ENCODE results near the gene SLC25A40.
"Not testable (repeated sequence)": the region's sequence is repeated elsewhere in the genome, so short reads cannot be mapped to it uniquely, and the experiment has no call there.

The SLC25A40 gene, protein sequence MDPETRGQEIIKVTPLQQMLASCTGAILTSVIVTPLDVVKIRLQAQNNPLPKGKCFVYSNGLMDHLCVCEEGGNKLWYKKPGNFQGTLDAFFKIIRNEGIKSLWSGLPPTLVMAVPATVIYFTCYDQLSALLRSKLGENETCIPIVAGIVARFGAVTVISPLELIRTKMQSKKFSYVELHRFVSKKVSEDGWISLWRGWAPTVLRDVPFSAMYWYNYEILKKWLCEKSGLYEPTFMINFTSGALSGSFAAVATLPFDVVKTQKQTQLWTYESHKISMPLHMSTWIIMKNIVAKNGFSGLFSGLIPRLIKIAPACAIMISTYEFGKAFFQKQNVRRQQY

DNA sequence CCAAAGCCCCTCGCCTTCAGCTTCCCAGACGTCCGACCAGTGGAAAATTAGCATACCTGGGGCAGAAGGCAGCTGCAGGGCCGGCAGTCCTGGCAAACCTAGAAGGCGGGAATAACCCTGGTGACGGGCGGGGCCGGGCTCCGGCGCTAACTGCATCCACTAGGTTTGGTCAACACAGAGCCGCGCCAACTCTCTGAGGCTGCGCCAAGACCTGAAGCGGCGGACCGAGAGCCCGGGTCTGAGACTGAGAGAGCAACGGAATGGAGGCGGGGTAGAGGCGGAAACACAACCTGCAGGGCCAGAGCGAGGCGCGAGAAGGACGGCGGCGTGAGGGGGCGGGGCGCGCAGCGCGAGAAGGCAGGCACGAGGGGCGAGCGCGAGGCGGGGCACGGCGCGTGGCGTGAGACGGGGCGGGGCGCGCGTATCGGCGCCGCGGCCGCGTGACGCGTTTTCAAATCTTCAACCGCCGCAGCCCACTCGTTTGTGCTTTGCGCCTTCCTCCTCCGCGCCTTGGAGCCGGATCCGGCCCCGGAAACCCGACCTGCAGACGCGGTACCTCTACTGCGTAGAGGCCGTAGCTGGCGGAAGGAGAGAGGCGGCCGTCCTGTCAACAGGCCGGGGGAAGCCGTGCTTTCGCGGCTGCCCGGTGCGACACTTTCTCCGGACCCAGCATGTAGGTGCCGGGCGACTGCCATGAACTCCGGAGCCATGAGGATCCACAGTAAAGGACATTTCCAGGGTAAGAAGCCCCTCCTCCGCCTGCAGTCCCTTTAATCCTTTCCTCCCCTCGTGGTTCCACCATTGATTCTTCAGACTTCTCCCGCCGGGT is at the start of gene SLC25A40, which contains the start of gene DBF4:
SLC25A40 (minus strand) TSS at position 321 of the 829 bp plus-strand sequence. CDS start 17,633 bp downstream, outside the sequence.
DBF4 (plus strand) TSS at position 454 of the 829 bp plus-strand sequence; CDS start at position 694, 240 bp downstream.
- DNase-seq, result peak; percentile 97

DNA sequence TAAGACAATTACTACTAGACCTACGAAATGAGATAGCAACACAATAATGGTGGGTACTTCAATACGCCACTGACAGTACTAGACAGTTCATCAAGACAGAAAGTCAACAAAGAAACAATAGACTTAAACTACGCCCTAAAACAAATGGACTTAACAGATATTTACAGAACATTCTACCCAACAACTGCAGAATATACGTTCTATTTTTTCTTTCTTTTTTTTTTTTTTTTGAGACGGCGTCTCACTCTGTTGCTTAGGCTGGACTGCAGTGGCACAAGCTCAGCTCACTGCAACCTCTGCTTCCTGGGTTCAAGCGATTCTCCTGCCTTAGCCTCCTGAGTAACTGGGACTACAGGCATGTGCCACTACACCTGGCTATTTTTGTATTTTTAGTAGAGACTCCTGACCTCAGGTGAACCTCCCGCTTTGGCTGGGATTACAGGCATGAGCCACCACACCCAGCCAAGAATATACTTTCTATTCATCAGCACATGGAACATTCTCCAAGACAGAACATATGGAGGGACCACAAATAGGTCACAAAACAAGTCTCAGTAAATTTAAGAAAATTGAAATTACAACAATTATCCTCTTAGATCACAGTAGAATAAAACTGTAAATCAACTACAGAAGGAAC is 46.7 kb upstream of the SLC25A40 start:
- DNase-seq, result not testable (repeated sequence)

DNA sequence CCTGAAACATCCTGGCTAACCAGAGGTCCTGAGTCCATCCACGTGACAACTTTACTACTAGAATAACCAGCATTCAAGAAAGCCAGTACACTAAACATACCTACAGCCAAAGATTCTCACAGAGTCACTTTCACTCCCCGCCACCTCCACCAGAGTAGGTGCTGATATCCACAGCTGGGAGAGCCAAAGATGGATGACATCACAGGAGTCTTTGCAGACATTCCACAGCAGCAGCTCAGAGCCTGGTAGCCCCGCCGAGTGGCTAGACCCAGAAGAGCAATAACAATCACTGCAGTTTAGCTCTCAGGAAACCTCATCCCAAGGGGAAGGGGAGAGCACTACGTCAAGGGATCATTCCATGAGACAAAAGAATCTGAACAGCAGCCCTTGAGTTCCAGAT is 44.4 kb upstream of the SLC25A40 start:
- DNase-seq, result no peak

GRCh38 chr7:87919875-87920274 is 43.7 kb upstream of the SLC25A40 start:
- no peak for DNase-seq

DNA sequence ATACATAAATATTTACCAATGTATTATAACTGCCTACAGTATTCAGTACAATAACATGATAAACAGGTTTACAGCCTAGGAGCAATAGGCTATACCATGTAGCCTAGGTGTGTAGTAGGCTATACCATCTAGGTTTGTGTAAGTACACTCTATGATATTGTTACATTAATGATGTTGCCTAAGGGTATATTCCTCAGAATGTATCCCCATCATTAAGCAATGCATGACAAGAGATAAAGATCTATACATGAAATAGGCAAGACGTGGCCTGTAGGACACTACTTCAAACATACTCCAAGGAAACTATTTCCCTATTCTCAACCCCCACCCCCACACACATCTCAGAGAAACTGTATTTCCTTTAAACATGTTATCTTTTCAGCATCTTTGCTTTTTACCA is 42.6 kb upstream of the SLC25A40 start:
- DNase-seq, result no peak

DNA sequence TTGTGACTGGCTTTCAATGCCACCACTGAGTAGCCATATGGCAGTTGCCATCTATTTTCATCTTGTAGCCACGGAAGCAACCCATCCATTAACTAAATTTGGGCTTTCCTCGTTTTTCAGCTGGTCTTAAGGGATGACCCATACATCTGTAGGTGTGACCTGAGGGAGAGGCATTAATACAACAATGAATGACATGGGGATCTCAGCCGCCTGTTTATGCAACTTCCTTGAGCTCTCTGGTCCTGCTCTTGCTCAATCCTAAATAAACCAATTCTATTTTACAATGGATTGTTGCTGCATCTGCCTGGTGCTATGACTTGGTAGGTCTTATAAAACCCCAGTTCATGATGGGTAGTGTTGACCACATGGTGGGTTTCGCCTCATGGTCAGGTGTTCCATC is 36.0 kb upstream of the SLC25A40 start:
- no peak for DNase-seq

DNA sequence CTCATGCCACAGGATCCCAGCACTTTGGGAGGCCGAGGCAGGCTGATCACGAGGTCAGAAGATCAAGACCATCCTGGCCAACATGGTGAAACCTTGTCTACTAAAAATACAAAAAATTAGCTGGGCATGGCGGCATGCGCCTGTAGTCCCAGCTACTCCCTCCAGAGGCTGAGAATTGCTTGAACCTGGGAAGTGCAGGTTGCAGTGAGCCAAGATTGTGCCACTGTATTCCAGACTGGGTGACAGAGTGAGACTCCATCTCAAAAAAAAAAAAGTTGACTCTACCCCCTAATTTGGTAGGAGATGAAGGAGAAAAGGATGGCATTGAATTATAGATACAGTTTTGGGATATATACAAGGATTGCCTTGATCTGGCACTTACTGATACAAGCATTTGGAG is 32.7 kb upstream of the SLC25A40 start:
- DNase-seq, result not testable (repeated sequence)

DNA sequence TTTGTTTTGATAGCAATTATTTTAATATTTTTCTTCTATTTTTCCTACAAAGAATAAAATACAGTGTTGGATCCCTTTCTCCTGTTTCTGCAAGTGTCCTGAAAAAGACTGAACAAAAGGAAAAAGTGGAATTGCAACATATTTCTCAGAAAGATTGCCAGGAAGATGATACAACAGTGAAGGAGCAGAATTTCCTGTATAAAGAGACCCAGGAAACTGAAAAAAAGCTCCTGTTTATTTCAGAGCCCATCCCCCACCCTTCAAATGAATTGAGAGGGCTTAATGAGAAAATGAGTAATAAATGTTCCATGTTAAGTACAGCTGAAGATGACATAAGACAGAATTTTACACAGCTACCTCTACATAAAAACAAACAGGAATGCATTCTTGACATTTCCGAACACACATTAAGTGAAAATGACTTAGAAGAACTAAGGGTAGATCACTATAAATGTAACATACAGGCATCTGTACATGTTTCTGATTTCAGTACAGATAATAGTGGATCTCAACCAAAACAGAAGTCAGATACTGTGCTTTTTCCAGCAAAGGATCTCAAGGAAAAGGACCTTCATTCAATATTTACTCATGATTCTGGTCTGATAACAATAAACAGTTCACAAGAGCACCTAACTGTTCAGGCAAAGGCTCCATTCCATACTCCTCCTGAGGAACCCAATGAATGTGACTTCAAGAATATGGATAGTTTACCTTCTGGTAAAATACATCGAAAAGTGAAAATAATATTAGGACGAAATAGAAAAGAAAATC is 31.2 kb upstream of the SLC25A40 start:
- DNase-seq, result not testable (repeated sequence)

GRCh38 chr7:87899255-87899654 is 23.1 kb upstream of the SLC25A40 start:
- DNase-seq, result no peak

DNA sequence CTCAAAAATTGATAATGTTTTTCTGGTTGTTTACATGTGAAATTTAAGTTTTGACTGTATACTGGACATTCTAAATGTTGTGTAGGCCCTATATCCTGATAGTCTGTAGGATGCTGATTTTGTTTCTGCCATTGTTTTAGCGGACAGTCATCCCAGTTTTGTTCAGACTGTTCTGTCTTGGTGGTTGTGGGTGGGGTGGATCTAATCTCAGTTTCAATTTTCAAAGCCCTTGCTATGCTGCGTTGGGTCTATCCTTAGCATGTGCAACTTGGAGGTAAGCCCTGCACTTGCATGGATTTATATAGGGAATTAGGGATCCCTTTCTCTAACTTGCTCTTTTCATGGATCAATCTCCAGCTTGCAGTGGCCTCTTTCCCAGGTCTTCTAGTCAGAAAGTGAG is 19.2 kb upstream of the SLC25A40 start:
- DNase-seq, result no peak

DNA sequence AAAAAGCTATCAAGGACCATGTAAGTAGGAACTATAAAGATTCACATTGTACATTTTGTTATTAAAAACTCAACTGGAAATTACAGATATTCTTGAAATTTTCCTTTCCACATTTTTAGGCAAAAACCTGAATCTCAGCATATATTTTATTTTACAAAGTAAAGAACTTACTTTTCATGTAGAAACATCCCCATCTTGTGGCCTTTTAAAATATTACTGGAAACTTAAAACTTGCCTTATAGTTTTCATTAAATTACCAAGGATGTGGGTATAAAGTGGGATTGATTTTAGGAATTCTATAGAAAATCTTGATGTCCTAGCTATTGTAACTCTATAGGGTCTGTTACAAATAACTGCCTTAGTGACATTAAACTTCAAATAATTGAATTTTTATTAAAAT is 10.7 kb upstream of the SLC25A40 start:
- no peak for DNase-seq

DNA sequence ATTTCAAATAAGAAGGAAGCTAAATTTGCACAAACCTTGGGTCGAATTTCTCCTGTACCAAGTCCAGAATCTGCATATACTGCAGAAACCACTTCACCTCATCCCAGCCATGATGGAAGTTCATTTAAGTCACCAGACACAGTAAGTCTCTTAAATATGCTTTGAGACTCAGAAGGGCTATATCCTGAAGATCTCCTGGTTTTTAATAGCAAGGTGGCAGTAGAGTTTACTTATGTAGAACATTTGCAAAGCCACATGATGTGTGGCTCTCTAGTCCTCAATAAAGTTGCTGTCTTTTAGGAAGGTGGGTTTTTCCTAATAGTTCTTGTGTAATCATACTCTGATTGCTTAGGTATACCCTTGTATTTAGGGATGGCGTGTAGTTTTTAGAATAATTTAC is 8.9 kb upstream of the SLC25A40 start:
- DNase-seq, result no peak

DNA sequence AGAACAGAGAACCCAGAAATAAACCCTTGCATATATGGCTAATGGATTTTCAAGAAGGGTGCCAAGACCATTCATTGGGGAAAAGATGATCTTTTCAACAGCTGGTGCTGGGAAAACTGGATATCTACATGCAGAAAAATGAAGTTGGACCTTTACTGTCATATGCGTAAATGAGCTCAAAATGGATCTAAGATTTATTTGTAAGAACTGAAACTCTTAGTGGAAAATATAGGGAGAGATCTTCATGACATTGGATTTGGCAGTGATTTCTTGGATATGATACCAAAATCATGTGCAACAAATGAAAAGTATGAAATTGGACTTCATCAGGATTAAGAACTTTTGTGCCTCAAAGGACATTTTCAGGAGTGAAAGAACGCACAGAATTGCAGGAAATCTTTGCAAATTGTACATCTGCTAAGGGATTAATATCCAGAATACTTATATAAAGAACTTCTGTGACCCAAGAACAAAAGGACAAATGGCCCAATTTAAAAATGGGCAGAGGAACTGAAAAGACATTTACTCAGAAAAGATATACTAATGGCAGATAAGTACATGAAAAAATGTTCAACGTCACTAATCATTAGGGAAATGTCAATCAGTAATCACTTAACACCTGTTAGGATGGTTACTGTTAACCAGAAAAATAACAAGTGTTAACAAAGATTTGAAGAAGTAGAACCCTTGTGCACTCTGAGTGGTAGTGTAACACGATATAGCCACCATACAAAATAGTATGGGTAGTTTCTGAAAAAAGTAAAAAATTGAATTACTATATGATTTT is 6.2 kb upstream of the SLC25A40 start:
- DNase-seq, result no peak

DNA sequence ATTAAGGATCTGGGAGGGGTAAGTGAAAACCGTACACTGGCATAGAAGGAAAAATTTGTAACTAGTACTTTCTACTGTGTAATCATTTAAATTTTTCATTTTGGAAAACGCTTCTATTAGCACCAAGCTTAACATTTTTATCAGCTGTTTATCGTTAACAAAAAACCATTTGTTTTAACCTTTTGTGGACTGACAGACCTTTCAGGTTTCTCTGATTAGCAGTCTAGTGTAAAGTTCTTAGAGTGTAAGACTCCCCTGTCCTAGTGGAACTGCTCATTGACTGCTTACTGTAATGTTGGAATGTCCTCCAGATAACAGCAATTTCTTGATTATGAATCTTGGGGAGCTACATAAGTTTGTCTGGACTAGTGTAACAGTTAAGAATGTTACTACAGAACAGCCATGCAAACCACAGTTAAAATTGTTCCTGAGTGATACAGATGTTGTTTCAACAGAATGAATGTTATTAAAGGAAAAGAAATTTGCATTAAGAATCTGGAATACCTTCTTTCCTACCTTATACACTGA is 2.1 kb upstream of the SLC25A40 start:
- DNase-seq, result no peak

DNA sequence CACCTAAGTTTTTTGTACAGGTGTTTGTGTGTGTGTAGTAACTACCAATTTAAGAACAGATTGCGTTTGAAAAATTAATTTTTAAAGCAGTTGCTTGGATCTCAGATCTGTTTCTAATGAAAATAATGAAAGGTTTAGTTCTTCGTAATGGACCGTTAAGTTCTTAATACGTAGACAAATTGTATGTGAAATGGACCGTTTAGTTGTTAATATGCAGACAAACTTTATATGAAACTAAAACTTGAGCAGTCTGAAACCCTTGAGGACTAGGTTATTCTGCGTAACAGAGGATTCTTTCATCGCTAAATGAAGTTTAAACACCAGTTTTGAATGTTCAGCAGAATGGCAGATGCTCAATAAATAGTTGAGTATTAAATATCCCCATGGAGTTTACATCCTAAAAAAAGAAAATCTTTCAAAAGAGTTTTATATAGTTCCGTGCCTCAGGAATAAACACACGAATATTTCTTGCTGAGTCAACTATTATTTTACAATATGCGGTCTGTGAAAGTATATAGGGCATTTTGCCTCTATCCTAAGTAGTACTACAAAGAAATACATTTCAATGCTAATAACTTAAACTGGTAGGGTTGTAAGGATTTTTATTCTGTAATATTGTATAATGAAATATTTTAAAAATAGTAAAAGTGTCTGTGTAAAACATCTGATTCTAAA is 1.3 kb upstream of the SLC25A40 start:
- no peak for DNase-seq

GRCh38 chr7:87876869-87877234 is 692 bp upstream of the SLC25A40 start:
- no peak for DNase-seq

- DNase-seq, result peak; percentile 18
Observed at GRCh38 chr7:87875151-87876039, 765 bp downstream of the SLC25A40 start.

DNA sequence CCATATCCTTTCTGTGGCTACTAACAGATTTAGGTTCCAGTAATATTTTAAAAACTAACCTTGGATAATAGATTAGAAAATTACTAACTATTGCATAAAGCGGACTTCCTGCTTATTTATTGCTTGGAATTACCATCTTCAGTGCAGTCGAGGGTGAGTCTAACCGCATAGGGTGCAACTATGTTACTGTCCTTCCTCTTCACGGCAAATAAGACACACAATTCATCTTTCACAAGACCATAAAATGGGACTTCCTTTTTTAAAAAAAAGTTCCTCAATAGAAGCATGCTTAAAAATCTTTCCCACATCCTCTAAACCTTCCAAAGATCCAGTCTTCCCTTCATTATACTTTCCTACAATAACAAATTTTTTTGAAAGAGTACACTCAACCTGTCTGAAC is 2.1 kb downstream of the SLC25A40 start:
- no peak for DNase-seq

GRCh38 chr7:87873328-87873727 is 2.8 kb downstream of the SLC25A40 start:
- not testable (repeated sequence) for DNase-seq

DNA sequence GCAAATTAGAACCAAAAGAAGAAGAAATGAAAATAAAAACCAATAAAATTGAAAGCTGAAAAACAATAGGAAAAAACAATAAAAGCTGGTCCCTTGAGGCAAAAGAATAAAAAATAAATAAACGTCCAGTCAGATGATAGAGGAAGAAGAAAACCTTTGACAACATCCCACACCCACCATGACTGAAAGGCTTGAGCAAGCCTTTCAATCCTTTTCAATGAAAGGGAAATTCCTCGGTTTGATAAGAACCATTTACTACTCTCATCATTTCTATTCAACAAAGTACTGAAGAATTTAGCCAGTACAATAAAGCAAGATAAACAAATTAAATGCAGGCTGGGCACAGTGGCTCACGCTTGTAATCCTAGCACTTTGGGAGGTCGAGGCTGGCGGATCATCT is 3.8 kb downstream of the SLC25A40 start:
- no peak for DNase-seq

Data from retina (tissue), 1 donor.